HepG2 (cell line): ENCODE results near the gene SNED1.

Experiments used
- CTCF ChIP-seq: sonication (generic); formaldehyde crosslinking; IDR thresholded peaks from 2 replicates; pipeline ENCODE4 v1.5.0; 2020; ENCODE audit warnings: mild to moderate bottlenecking, missing genetic modification reagents, moderate library complexity
- NR2F2 ChIP-seq: IDR thresholded peaks from 2 replicates; pipeline ENCODE4 v1.6.1; 2012; ENCODE audit warnings: low read depth, inconsistent platforms, borderline replicate concordance
- SMC3 ChIP-seq: IDR thresholded peaks from 2 replicates; pipeline ENCODE4 v1.6.1; 2011; ENCODE audit warnings: low read length, improper control_type of control experiment
- STAT5B ChIP-seq: sonication (generic); formaldehyde crosslinking; IDR thresholded peaks from 2 replicates; pipeline ENCODE4 v1.4.0; 2020; ENCODE audit warnings: missing genetic modification reagents
- TBX3 ChIP-seq: fragments of 450-650 bp; IDR thresholded peaks from 2 replicates; pipeline ENCODE4 v1.6.1; 2017; ENCODE audit warnings: antibody characterized with exemption, mild to moderate bottlenecking, inconsistent platforms, borderline replicate concordance
- ZNF121 ChIP-seq: sonication (generic); formaldehyde crosslinking; IDR thresholded peaks from 2 replicates; pipeline ENCODE4 v1.5.0; 2020; ENCODE audit warnings: mild to moderate bottlenecking, missing genetic modification reagents
- ZNF326 ChIP-seq: sonication (generic); formaldehyde crosslinking; IDR thresholded peaks from 2 replicates; pipeline ENCODE4 v1.4.0; 2020; ENCODE audit warnings: missing genetic modification reagents, borderline replicate concordance

- TF ChIP-seq TBX3 = no peak
- no peak for TF ChIP-seq NR2F2
- TF ChIP-seq ZNF121 = no peak
- TF ChIP-seq STAT5B = no peak
- no peak for TF ChIP-seq SMC3
- TF ChIP-seq CTCF (CRISPR knock-in tag) = no peak
- TF ChIP-seq ZNF326 (CRISPR knock-in tag) = no peak
Observed at GRCh38 chr2:240956935-240957655, 41.3 kb upstream of the SNED1 start.
